NCI-H526 treated with DMSO at 0.1 percent for 48 hours (cell line): ENCODE results near the gene USP47.
A peak's percentile ranks its signal among the peaks of the same experiment; 100 is the strongest.

Experiments
- DNase-seq: peaks from one replicate; lab custom pipeline; 2025; lab: John Stamatoyannopoulos, UW

USP47 gene, protein sequence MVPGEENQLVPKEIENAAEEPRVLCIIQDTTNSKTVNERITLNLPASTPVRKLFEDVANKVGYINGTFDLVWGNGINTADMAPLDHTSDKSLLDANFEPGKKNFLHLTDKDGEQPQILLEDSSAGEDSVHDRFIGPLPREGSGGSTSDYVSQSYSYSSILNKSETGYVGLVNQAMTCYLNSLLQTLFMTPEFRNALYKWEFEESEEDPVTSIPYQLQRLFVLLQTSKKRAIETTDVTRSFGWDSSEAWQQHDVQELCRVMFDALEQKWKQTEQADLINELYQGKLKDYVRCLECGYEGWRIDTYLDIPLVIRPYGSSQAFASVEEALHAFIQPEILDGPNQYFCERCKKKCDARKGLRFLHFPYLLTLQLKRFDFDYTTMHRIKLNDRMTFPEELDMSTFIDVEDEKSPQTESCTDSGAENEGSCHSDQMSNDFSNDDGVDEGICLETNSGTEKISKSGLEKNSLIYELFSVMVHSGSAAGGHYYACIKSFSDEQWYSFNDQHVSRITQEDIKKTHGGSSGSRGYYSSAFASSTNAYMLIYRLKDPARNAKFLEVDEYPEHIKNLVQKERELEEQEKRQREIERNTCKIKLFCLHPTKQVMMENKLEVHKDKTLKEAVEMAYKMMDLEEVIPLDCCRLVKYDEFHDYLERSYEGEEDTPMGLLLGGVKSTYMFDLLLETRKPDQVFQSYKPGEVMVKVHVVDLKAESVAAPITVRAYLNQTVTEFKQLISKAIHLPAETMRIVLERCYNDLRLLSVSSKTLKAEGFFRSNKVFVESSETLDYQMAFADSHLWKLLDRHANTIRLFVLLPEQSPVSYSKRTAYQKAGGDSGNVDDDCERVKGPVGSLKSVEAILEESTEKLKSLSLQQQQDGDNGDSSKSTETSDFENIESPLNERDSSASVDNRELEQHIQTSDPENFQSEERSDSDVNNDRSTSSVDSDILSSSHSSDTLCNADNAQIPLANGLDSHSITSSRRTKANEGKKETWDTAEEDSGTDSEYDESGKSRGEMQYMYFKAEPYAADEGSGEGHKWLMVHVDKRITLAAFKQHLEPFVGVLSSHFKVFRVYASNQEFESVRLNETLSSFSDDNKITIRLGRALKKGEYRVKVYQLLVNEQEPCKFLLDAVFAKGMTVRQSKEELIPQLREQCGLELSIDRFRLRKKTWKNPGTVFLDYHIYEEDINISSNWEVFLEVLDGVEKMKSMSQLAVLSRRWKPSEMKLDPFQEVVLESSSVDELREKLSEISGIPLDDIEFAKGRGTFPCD (N-terminal part only)

DNA sequence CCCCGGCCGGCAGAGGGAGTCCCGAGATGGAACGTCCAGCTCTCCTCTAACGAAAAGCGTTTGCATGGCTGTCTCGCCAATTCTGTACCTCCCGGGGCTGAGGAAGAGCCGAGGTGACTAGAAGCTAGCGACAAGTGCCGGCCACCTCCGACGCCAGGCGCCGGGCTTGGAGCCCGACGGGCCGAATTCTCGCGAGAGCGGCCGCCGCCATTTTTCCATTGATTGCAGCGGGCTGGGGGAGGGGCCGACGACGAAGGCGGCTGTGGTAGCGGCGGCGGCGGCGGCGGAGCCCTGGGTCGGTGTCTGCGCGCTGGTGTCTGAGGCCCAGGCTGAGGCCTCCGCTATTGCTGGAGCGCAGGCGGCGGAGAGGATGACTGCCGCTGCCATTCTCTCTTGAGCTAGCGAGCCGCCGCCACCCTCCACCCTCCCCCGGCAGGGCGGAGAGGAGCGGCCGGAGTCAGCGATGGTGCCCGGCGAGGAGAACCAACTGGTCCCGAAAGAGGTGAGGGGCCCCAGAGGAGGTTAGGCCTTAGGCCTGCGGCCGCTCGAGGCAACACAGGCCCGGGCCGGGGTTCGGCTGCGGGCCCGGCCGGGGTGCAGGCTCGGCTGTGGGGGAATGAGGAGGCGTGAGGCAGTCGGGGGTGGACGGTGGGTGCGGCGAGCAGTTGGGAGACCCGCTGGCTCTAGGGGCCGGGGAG lies at the start of gene USP47:
TSS of gene USP47 (plus strand) at position 250 of the 698 bp plus-strand sequence. CDS start at position 464, 214 bp downstream.
- DNase-seq: peak; percentile 86

DNA sequence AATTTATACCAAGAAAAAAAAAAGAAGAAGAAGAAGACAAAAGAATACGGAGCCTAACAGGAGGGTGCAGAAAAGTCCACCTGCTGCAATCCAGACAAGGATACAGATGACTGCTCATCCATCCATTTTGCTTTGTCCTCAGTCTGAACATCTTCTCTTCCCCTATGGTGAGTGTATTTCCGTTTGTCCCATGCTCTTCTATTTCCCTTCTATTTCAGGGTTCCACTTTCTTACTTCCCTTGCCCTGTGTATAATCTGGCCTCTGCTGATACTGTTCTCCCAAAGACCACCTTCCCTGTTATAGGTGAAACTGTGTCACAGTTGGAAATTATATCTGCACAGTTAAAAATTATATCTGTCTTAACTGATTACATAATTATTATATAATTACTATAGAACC lies 48.7 kb upstream of the USP47 start:
- DNase-seq: no peak

DNA sequence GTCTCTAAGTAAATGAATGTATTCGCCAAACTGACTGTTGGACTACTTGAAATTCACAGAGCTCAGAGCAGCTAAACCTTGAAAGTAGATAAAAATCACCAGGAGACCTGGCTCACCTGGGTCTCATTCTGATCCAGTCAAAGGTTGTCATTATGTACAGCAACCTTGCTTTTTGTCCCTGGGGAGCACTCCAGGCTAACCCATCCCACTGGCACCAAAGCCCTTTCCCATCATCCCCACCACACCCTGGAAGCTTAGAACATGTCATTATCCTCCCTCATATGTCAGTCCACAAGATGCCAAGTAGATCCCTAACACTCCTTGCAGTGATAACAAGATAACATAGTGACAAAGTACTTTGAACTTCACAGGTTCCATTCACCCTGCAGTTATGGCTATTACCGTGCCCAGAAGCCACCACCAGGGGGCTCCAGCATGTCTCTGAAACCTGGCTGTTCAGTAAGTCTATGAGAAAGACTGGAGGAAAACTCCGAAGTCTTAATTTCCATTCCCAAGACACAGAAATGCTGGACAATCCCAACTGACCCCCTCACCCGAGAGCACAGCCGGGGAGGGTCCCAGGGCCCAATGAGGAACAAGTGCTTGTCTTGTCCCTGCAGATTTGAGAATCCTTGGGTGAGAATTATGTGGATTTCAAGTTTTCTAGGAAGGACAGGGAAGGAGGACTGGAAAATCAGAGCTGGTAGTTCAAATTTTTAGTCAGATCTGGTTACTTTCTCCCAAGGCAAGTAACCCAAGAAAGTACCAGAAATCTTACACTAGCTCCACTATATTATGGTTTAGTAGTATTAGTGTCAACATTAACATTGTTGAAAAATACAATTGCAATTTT lies 43.0 kb upstream of the USP47 start:
- peak; percentile 58 for DNase-seq

DNA sequence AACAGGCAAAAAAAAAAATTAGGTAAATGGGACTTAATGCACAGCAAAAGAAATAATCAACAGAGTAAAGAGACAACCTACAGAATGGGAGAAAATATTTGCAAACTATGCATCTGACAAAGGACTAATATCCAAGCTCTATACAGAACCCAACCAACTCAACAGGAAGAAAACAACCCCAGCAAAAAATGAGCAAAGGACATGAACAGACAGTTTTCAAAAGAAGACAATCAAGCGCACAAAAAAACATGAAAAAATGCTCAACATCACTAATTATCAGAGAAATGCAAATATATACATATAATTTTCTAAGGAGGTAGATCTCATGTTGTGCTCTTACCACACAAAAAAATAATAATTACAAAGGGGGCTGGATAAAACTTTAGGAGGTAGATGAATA lies 36.5 kb upstream of the USP47 start:
- DNase-seq: no peak

DNA sequence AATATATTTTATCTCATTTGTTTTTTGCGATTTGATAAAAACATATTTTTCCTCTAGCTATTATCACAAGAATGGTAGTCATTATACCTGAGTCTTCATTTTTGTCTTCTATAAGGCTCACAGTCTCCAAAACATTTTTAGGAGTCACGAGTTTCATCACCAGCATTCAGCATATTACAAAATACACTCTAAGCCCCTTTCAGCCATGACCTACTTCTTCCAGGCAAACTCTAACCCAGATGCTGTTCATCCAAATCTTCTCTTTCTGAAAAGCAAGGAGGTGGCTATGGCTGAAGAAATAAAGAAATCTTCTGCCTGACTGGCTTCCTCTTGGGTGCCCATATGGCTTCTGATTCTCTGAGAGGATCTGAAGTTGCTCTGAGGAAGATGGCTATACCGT lies 35.7 kb upstream of the USP47 start:
- DNase-seq: no peak

DNA sequence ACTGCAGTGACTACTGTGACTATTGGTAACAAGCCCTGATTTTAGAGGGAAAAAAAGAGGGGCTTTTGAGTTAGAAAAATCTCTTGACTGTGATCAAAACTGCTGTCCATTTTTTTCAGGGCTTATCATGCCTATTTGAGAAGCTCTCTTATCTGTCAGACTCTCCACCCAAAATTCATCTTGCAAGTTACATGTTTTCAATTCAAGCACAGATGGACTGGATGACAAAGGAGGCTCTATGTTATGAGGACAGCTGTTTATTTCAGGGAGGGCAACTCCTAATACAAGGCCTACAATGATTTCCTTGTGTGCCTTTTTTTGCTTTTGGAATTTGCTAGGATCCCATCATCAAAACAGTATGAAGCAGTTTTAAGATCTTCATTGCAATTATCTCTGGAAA lies 35.2 kb upstream of the USP47 start:
- DNase-seq: no peak

DNA sequence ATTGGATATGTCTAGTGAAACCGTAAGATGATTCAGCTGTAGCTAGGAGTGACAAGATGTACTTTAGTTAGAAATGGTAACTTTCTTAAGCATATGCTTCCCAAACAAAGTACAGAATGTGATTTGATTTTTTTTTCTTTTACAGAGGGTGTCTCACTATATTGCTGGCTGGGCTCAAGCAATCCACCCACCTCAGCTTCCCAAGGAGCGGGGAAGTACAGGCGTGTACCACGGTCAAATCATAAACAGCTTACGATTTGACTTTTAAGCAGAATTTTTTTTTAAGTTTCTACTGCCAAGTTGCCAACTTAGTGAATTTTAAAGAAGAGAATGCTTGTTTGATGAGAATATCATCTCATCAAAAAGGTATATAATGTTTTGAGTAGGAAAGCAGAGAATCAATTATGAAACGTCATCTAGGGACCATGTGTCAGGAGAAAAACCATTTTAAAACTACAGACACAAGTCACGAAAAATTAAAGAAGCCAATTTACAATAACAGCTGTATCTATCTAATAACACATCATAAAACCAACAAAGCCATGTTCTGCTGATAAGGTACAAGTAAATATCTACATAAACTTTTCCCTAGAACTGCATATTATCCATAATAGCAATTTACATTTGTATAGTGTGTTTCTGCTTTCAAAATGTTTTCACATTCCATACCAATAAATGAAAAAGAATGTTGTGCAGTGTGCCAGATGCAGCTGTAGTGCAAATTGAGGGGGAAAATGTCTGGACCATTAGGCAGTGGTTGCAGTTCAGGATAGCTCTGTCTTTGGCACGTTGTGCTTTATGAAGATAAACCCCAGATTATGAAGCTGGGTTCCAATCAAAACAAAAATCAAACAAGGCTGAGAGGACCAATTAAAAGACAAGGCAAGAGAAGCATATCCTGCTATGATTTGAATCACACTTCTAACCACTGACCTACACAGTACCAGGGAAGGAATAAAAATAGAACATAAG lies 33.7 kb upstream of the USP47 start:
- no peak for DNase-seq

DNA sequence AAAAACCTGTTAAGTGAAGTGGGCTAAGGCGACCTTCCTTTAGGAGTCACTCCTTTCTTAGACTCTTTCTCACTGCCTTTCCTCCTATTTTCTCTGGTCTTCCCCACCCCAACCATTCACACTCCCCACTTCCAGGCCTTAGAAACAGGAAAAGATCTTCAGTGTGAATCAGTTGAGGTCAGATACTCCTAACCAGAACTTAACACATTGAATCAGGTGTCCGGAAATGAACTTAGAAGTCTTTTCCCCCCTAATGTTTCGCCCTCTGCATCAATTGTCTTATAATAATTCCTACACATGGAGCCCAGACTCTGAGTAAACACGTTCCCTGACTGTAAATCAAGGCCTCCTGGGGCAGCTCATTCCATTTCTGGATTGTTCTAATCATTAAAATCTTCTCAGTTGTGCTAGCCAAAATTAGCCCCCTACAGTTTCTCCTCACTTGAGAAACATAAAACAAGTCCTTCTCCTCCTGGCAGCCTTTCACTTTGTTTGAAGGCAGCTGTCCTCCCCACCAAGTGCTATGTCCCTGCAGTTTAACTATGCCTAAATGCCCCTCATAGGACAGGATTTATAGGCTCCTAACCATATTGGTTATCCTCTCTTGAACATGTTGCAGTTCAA lies 32.7 kb upstream of the USP47 start:
- no peak for DNase-seq

DNA sequence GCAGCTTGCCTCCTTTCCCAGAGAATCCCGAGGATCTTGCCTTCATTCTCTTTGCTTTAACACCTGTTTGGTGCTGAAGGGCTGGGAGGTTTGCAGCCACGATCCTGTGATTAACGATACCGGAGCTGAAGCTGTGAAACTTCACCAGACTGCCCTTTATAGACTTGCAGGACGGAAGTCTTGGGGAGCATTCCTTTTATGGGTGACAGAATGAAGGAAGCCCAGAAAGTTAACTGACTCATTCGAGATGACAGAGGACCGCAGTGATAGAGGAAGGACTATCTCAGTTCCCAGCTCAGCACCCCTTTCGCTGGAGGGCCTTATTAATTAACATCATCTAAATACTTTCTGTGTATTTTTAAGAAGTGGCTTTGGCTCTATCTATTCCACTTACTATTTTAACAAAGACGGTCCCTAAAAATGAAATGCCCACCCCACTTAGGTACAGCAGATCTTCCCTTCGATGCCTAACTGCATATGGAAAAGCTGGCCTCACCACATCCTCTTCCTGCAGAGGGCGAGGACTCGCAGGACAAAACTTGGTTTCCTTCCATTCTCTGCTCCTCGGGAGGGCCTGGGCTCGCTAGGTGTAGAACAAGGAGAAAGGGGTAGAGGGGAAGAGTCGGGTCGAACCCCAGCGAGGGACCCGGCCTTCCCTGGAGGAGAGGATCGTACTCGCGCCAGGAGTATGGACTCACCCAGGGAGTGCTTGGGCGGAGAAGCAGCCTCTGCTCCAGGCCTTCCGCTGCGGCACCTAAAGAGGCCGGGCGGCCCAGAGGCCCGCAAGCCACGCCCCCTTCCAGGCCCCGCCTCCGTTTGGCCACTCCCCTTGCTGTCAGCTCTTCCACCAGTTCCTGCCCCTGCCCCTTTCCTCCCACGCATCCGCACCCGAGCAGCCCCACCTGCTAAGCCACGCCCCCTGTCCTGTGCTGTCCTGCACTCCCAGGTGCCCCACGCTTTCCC lies 30.7 kb upstream of the USP47 start:
- no peak for DNase-seq

DNA sequence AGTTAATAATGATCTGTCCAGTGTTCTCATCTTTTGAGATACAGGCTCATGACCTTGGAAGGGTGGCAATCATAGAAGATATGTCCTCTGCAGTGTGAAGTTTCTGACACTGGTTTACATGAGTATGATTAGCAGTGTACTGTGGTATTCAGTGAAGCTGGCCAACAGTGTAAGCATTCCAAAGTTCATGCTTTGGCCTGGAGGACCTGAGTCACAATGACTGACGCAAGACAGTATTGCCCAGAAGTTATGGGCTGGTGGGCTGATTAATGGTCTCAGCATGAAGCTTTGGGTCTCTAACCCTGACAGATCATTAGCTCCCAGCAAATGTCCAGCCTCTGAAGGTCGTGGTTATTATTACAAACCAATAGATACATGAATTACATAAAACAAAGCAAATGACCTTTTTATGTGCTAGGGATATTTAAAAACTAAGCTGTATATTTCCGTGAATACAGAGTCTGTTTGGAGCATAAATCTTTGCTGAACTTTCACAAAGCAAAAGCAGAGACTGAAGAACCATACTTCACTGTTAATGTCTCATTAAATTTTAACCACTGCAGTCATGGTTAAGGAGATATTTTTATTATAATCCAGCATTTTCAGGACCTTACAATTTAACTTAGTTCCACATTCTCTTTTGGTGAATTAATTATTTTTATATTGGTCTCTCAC lies 28.3 kb upstream of the USP47 start:
- no peak for DNase-seq

DNA sequence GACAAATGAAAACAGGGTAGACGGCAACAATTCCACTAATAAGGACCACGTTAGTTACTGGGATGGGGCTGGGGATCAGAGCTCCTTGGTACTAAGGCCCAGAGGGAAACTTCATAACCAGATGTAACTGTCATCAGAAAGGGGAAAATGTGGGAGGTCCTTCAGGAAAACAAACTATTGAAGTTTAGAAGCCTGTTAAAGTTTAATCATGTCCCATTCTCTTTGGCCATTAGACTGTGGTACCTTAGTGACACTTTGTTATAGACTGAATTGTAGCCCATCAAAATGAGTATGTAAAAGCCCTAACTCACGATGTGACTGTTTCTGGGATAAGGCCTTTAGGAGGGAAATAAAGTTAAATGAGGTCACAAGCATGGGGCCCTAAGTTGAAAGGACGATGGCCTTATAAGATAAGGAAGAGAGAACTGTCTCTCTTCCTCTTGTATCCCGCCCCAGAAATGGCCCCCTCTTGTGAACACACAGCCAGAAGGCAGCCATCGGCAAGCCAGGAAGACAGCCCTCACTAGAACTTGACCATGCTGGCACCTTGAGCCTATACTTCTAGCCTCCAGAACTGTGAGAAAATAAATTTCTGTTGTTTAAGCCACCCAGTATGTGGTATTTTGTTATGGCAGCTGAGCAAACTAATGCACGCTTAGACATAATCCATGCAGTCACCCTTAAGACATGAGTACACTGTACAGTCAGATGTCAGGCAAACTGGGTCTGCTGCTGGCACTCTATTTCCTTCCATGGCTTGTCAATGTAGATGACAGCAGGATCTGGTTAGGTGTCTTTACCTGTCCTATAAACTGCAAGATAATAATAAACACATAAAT lies 26.9 kb upstream of the USP47 start:
- DNase-seq: no peak

DNA sequence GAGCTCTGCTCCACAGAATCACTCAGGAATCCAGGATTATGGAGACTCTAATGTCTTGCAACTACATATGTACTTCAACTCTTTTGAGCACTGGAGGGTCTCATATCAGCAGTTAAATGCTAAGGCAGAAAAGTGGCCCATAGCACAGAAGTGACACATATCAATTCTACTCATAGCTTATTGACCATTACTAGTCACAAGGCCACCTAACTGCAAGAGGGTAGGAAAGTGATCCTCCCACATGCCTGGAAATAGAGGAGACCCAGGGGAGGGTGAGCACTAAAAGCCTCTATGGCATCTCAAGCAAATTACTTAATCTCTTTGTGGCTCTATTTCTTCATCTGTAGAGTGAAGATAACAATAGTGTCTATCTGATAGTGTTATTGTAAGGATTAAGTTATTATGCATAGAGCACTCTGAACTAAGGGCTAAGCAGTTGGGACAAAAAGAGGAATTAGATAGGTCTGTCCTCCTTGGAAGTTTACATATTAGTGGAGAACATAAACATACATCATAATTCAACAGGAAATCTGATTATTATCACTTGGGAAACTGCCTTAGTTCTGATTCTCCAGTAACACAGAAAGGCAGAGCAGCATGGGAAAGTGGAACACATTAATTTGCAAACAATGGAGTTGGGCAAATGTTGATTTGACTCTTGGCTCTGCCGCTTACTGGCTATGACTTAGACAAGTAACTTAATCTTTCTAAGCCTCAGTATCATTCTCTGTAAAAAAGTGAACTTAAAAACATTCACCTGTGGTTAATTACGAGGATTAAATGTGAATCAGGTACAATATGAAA lies 25.1 kb upstream of the USP47 start:
- DNase-seq: no peak

DNA sequence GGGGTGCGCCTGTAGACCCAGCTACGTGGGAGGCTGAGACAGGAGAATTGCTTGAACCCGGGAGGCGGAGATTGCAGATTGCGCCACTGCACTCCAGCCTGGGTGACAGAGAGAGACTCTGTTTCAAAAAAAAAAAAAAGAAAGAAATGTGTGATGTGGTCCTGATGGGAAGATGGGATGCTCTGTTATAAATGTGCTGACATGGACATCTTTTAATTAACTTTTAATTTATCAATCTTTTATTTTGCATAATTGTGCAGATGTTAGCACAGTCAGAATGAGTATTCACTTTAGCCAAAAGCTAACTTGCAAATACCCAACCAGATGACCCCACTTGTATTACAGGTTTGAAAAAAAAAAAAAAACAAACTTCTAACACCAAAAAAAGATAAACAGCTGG lies 23.8 kb upstream of the USP47 start:
- no peak for DNase-seq

DNA sequence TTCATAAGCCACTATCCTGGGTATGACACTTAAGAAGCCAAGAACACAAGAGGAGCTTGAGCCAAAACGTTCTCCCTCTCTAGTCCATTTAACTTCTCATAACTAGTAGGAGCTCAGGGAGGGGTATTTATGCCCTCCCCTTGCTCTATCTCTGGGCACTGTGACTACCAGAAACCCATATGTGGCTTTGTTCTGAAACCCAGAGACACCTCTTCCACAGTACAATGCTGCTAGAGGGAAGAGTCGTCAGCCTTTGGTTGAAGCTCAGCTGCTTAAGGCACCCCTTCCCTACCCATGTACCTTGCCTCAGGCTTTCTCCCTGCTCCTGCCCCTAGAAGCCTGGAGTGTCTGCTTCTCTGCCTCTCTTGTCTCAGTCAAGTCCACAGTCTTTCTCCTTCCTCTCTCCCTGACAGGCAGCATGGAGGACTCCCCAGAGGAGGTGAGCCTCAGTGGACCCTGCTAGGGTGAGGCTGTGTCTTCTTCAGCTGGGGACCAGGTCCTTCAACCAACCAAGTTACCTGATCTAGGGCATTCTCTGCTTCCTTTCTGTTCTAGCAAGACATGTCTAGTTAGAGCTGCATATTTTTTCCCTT lies 23.1 kb upstream of the USP47 start:
- no peak for DNase-seq

DNA sequence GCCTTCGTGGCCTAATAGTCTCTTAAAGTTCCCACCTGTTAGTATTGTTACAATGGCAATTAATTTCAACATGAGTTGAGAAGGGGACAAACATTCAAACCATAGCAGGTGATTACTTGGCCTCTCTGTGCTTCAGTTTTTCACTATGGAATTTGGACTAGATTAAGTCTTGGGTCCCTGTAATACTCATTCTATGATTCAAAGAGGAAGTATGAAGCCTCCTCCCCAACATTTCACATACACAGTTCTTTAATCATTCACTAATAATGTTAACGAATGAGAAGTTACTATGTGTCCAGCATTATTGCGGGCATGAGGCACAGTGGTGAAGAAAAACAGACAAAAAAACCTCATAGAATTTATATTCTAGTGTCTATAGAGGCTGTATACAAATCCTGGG lies 19.9 kb upstream of the USP47 start:
- DNase-seq: no peak
